ENCODE results near the gene CDC37L1.

DNA sequence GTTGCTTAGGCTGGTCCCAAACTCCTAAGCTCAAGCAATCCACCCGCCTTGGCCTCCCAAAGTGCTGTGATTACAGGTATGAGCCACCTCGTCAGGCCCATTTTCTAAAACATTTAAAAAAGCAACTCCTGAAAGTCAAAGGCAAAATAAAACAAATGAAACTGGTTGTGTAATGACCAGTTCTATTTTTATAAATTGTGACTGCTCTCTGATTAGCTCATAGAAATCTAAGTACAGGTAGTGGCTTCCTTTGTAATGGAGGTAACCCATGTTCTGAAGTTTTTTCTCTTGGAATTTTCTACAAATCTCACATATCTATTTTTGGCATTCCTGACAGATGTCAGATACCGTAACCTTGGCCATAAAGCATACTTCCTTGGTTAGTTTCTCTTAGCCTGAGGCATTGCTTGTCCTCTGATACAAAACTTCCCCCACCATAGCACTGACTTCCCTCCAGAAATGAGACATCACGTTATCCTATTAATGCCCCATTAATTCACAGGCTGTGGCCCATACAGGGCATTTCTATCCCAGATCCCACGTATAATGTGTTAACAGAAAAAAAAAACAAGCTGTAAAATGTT lies 75.7 kb downstream of the CDC37L1 start:
- TF ChIP-seq EZH2 (IDR thresholded peaks at IDR 0.05) = no peak
- no peak for TF ChIP-seq POLR2AphosphoS5 (IDR thresholded peaks at IDR 0.05; ENCODE audit: borderline replicate concordance, low read depth, low read length)
- no peak for TF ChIP-seq FOXP2 (optimal IDR thresholded peaks at IDR 0.05; ENCODE audit: control extremely low read depth, extremely low read length, insufficient read depth)

Measured in SK-N-MC (cell line).